Lower leg skin (tissue), 3 donors: ENCODE data around the gene NR3C2.

Source experiments
- POLR2A ChIP-seq, 2 donors: fragments of 450-650 bp; IDR thresholded peaks; one replicate each; pipeline ENCODE4 v1.6.1; 2016 to 2017; ENCODE audit warnings: antibody characterized with exemption in 2 of 2, mild to moderate bottlenecking in 1 of 2, moderate library complexity in 1 of 2
- TF ChIP-seq, protein P1 (sequence below), 3 donors: fragments of 450-650 bp; IDR thresholded peaks; one replicate each; pipeline ENCODE4 v1.5.1; 2016; ENCODE audit warnings: antibody characterized with exemption in 3 of 3, mild to moderate bottlenecking in 3 of 3, moderate library complexity in 2 of 3

DNA sequence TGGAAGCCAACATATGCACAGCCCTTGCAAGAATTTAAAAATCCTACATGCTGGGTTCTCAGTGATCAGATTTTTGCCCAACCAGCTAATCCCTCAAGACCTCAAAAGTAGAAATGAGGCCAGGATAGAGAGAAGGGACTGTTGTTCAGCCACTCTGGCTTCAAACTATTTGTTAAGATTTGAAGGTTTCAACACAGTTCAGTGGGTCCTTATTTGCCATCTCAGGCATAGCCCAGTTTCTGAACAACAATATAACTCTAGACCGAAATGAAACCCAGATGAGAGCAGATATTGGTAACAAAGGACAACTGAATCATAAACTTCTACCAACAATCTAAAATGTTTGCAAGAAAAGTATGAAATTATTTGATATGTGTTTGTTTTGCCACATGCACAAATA is 237.3 kb downstream of the NR3C2 start:
- TF ChIP-seq, protein P1, sequence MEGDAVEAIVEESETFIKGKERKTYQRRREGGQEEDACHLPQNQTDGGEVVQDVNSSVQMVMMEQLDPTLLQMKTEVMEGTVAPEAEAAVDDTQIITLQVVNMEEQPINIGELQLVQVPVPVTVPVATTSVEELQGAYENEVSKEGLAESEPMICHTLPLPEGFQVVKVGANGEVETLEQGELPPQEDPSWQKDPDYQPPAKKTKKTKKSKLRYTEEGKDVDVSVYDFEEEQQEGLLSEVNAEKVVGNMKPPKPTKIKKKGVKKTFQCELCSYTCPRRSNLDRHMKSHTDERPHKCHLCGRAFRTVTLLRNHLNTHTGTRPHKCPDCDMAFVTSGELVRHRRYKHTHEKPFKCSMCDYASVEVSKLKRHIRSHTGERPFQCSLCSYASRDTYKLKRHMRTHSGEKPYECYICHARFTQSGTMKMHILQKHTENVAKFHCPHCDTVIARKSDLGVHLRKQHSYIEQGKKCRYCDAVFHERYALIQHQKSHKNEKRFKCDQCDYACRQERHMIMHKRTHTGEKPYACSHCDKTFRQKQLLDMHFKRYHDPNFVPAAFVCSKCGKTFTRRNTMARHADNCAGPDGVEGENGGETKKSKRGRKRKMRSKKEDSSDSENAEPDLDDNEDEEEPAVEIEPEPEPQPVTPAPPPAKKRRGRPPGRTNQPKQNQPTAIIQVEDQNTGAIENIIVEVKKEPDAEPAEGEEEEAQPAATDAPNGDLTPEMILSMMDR (IDR thresholded peaks at IDR 0.05): no peak
- TF ChIP-seq POLR2A (IDR thresholded peaks at IDR 0.05): no peak
